Measurements from ENCODE around the gene ANKRD60. TPM values are rescaled to one million over a fixed set of nuclear protein-coding genes. Genes with fewer than 3 reads are reported as not detected.

ANKRD60 gene
- polyA plus RNA-seq, 4 donors, result not detected

DNA sequence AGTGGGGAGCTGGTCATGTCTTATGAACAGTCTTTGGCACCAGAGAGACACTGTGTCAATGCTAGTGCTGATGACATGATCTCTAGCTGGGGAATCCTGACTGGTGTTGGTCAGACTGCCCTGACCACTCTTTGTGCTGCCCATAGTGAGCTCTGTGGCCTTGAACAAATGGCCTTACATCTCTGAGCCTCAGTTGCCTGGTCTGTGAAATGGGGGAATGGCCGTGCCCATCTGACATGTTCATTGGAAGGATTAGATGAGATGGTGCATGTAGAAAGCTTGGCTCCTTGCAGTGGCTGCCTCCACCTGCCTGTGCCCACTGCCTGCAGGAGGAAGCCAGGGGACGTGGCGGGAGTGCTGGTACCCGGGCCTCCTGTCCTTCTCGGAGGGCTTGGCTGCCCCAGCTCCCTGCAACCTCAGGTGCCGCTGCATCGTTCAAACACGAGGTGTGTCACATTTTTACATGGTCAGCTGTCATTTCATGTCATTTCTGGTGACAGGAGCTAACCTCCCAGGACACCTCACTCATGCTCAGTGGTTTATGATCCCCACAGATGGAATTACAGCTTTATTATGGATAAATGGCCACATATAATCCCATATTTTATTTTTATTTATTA lies 45.8 kb downstream of the ANKRD60 start:
- peaks cover 0 to 11% (median 0%) of the 10 kb centered on the region in 3 donors for H3K27me3 ChIP-seq (ENCODE audit: control insufficient read depth in 3 of 3, insufficient read depth in 3 of 3, low read length in 3 of 3)
- H3K27ac ChIP-seq (ENCODE audit: low read depth in 1 of 3, low read length in 2 of 3), result no peak overlapping the region
- H3K4me1 ChIP-seq (ENCODE audit: control insufficient read depth in 3 of 3, insufficient read depth in 2 of 3, low read depth in 1 of 3, low read length in 2 of 3), result no peaks in the 10 kb centered on the region
- H3K4me3 ChIP-seq (ENCODE audit: low read depth in 1 of 3, low read length in 3 of 3), result no peak overlapping the region
- H3K36me3 ChIP-seq (ENCODE audit: control insufficient read depth in 3 of 3, insufficient read depth in 2 of 3, low read depth in 1 of 3, low read length in 3 of 3), result no peaks in the 10 kb centered on the region
- DNase-seq (no peak), FAIRE-seq (no peak)
- 80 to 86% (median 84%) methylated on average over 8 of the region's 8 CpGs for WGBS, 3 donors
- H3K9me3 ChIP-seq (ENCODE audit: control insufficient read depth in 2 of 2, insufficient read depth in 1 of 2, low read depth in 1 of 2, low read length in 1 of 2), result peaks cover 0 to 8% of the 10 kb centered on the region in 2 donors

DNA sequence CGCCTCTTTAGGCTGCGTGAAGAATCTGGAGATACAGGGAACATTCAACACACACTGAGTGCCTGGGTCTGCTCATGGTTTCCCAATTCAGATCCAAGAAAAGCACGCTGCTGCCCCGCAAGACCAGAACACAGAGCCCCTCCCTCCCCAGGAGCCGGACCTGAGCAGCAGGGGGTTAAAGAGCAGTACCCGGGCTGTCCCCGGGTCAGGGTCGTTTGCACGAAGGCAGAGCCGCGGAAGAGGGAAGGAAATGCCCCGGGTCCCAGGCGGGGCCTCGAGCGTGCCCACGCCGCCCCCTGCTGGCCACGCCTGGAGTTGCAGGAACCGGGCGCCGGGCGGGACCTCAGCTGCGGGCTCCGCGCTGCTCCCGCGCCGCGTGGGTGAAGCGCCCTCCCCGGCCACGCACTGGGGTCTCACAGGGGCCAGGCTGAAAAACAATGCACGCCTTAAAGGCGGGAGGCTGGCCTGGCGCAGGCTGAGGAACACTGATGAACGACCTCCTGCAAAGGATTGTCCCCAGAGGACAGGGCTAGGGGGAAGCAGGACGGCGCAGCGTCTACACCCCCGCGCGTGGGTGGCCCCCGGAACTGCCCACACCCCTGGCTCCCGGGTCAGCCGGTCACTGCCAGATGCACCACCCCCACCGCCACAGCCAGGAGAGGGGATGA lies 48.9 kb downstream of the ANKRD60 start:
- FAIRE-seq (no peak), DNase-seq (peak; percentile 46 to 70)
- Histone ChIP-seq H3K9me3 (ENCODE audit: control insufficient read depth in 2 of 2, insufficient read depth in 1 of 2, low read depth in 1 of 2, low read length in 1 of 2) (peaks cover 0 to 6% of the 10 kb centered on the region in 2 donors), H3K4me3 (ENCODE audit: low read depth in 1 of 3, low read length in 3 of 3) (peak overlapping the region in 1 of 3 donors; percentile 24), H3K27ac (ENCODE audit: low read depth in 1 of 3, low read length in 2 of 3) (no peak overlapping the region), H3K36me3 (ENCODE audit: control insufficient read depth in 3 of 3, insufficient read depth in 2 of 3, low read depth in 1 of 3, low read length in 3 of 3) (no peaks in the 10 kb centered on the region), H3K27me3 (ENCODE audit: control insufficient read depth in 3 of 3, insufficient read depth in 3 of 3, low read length in 3 of 3) (peaks cover 0 to 11% (median 0%) of the 10 kb centered on the region in 3 donors), H3K4me1 (ENCODE audit: control insufficient read depth in 3 of 3, insufficient read depth in 2 of 3, low read depth in 1 of 3, low read length in 2 of 3) (no peaks in the 10 kb centered on the region)
- WGBS, 3 donors, result 1 to 2% (median 1%) methylated on average over 45 to 46 of the region's 46 CpGs

DNA sequence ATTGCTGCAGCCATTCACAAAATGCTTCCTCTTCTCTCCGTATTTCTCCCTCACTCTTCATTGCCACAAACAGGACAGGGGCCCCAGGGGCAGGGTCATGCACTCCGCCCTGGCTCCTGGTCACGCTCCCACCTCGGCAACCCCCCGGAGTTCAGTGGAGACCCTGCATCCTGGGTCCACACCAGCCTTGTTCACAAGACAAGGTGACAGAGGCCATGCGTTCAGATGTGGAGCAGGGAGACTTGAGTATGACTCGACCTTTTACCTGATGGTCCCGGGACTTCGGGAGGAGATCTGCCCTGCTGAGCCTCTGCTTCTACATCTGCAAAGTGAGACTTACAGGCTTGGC lies 49.4 kb downstream of the ANKRD60 start:
- H3K27ac ChIP-seq (ENCODE audit: low read depth in 1 of 3, low read length in 2 of 3), result no peak overlapping the region
- H3K4me3 ChIP-seq (ENCODE audit: low read depth in 1 of 3, low read length in 3 of 3), result peak overlapping the region in 1 of 3 donors; percentile 24
- FAIRE-seq, result no peak
- WGBS, 3 donors, result 46 to 50% (median 49%) methylated on average over 9 of the region's 9 CpGs
- H3K4me1 ChIP-seq (ENCODE audit: control insufficient read depth in 3 of 3, insufficient read depth in 2 of 3, low read depth in 1 of 3, low read length in 2 of 3), result no peaks in the 10 kb centered on the region
- no peaks in the 10 kb centered on the region for H3K36me3 ChIP-seq (ENCODE audit: control insufficient read depth in 3 of 3, insufficient read depth in 2 of 3, low read depth in 1 of 3, low read length in 3 of 3)
- no peak for DNase-seq
- H3K27me3 ChIP-seq (ENCODE audit: control insufficient read depth in 3 of 3, insufficient read depth in 3 of 3, low read length in 3 of 3), result peaks cover 0 to 11% (median 0%) of the 10 kb centered on the region in 3 donors
- H3K9me3 ChIP-seq (ENCODE audit: control insufficient read depth in 2 of 2, insufficient read depth in 1 of 2, low read depth in 1 of 2, low read length in 1 of 2), result peaks cover 0 to 4% of the 10 kb centered on the region in 2 donors

DNA sequence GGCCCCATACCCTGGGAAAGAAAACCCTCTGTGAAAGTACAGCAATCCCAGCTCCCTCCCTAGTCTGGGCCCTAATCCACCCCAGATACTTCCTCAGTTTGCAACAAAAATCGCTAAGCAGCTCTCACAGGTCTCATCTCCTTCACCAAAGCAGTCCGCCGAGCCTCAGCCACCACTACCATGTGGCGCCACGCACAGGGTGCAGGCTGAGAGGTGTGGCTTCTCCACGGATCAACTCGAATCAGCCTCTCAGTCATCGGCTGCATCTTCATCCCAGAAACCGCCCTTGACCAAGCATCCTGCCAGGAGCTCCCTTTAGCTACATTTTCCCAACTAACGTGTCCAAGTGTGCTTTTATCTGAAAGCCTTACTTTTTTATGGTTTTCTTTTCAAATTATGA lies 50.7 kb downstream of the ANKRD60 start:
- Histone ChIP-seq H3K27me3 (ENCODE audit: control insufficient read depth in 3 of 3, insufficient read depth in 3 of 3, low read length in 3 of 3) (peaks cover 0 to 11% (median 0%) of the 10 kb centered on the region in 3 donors), H3K9me3 (ENCODE audit: control insufficient read depth in 2 of 2, insufficient read depth in 1 of 2, low read depth in 1 of 2, low read length in 1 of 2) (no peaks in the 10 kb centered on the region), H3K36me3 (ENCODE audit: control insufficient read depth in 3 of 3, insufficient read depth in 2 of 3, low read depth in 1 of 3, low read length in 3 of 3) (no peaks in the 10 kb centered on the region), H3K27ac (ENCODE audit: low read depth in 1 of 3, low read length in 2 of 3) (no peak overlapping the region), H3K4me1 (ENCODE audit: control insufficient read depth in 3 of 3, insufficient read depth in 2 of 3, low read depth in 1 of 3, low read length in 2 of 3) (no peaks in the 10 kb centered on the region), H3K4me3 (ENCODE audit: low read depth in 1 of 3, low read length in 3 of 3) (no peak overlapping the region)
- WGBS, 3 donors, result 84 to 88% (median 86%) methylated on average over 10 of the region's 10 CpGs
- FAIRE-seq (no peak), DNase-seq (no peak)

DNA sequence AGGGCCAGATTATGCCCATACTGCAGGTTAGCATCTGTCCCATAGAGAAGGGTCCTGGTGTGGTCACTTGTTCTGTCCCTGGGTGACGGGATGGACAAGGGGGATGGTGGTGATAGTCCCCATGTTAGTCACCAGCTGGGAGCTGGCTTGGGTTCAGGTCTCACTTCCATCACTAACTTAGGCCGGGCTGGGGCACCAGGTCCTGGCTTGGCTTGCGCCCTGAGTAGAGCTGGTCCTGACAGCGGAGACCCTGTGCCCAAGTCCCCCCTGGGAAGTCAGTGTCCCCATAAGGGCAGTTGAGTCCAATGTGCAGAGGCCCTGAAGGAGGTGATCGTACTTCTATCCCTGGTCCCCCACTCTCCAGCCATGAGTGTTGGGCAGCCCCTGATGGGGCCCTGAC lies 52.6 kb downstream of the ANKRD60 start:
- no peaks in the 10 kb centered on the region for H3K36me3 ChIP-seq (ENCODE audit: control insufficient read depth in 3 of 3, insufficient read depth in 2 of 3, low read depth in 1 of 3, low read length in 3 of 3)
- no peaks in the 10 kb centered on the region for H3K9me3 ChIP-seq (ENCODE audit: control insufficient read depth in 2 of 2, insufficient read depth in 1 of 2, low read depth in 1 of 2, low read length in 1 of 2)
- H3K27ac ChIP-seq (ENCODE audit: low read depth in 1 of 3, low read length in 2 of 3), result peak overlapping the region in 1 of 3 donors; percentile 77
- H3K4me1 ChIP-seq (ENCODE audit: control insufficient read depth in 3 of 3, insufficient read depth in 2 of 3, low read depth in 1 of 3, low read length in 2 of 3), result no peaks in the 10 kb centered on the region
- FAIRE-seq (no peak), DNase-seq (no peak)
- no peak overlapping the region for H3K4me3 ChIP-seq (ENCODE audit: low read depth in 1 of 3, low read length in 3 of 3)
- H3K27me3 ChIP-seq (ENCODE audit: control insufficient read depth in 3 of 3, insufficient read depth in 3 of 3, low read length in 3 of 3), result peaks cover 0 to 11% (median 0%) of the 10 kb centered on the region in 3 donors
- WGBS, 3 donors, result 92 to 97% (median 93%) methylated on average over 5 of the region's 5 CpGs

DNA sequence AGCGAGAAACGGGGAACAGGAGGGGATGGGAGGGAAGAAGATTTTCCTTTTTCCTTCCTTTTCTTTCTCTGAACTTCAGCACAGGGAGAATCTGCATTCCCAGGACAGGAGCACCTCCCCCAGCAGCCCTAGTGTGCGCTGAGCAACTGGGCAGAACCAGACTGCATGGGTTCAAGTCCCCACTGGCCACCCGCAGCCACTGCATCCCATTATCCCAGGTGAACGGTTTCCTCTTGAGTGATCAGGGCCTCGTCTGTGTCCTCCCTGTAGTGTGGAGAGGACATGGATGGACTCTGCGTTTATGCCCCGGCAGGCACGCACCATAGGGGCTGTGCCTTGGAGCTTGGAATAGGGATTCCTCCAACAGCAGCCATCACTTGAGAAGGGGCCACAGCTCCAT lies 53.0 kb downstream of the ANKRD60 start:
- no peak for FAIRE-seq
- H3K9me3 ChIP-seq (ENCODE audit: control insufficient read depth in 2 of 2, insufficient read depth in 1 of 2, low read depth in 1 of 2, low read length in 1 of 2), result no peaks in the 10 kb centered on the region
- WGBS, 3 donors, result 72 to 80% (median 77%) methylated on average over 9 of the region's 9 CpGs
- no peak for DNase-seq
- no peak overlapping the region for H3K4me3 ChIP-seq (ENCODE audit: low read depth in 1 of 3, low read length in 3 of 3)
- H3K36me3 ChIP-seq (ENCODE audit: control insufficient read depth in 3 of 3, insufficient read depth in 2 of 3, low read depth in 1 of 3, low read length in 3 of 3), result no peaks in the 10 kb centered on the region
- peak overlapping the region in 2 of 3 donors; percentile 11 to 77 for H3K27ac ChIP-seq (ENCODE audit: low read depth in 1 of 3, low read length in 2 of 3)
- H3K4me1 ChIP-seq (ENCODE audit: control insufficient read depth in 3 of 3, insufficient read depth in 2 of 3, low read depth in 1 of 3, low read length in 2 of 3), result no peaks in the 10 kb centered on the region
- H3K27me3 ChIP-seq (ENCODE audit: control insufficient read depth in 3 of 3, insufficient read depth in 3 of 3, low read length in 3 of 3), result peaks cover 0 to 11% (median 0%) of the 10 kb centered on the region in 3 donors

DNA sequence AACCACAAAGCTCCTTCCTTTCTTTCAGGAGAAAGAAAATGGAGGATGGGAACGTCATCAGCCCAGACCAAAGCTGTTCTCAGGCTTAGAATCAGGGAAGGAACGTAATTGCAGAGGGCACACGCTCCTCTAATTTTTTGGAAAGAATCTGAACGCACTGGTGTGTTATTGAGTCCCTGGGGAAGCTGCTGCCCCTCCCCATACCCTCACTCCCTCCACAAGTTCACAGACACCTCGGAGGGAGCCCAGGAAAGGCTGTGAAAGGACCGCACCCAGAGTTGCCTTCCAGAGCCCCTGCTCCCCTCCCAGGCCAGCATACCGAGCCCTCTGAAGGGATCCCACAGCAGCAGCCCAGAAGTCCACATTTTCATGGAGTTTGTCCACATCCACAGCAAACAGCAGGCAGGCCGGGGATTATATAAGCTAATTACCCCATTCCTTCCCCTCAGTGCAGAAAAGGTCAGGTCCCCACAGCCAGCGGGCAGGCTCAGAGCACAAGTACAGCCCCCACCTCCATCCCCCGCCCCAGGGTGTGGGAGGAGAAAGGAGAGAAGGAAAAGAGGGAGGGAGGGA lies 53.7 kb downstream of the ANKRD60 start:
- 45 to 51% (median 49%) methylated on average over 9 to 10 of the region's 10 CpGs for WGBS, 3 donors
- Histone ChIP-seq H3K4me1 (ENCODE audit: control insufficient read depth in 3 of 3, insufficient read depth in 2 of 3, low read depth in 1 of 3, low read length in 2 of 3) (no peaks in the 10 kb centered on the region), H3K9me3 (ENCODE audit: control insufficient read depth in 2 of 2, insufficient read depth in 1 of 2, low read depth in 1 of 2, low read length in 1 of 2) (no peaks in the 10 kb centered on the region), H3K36me3 (ENCODE audit: control insufficient read depth in 3 of 3, insufficient read depth in 2 of 3, low read depth in 1 of 3, low read length in 3 of 3) (no peaks in the 10 kb centered on the region), H3K27ac (ENCODE audit: low read depth in 1 of 3, low read length in 2 of 3) (peak overlapping the region in 2 of 3 donors; percentile 63 to 86), H3K4me3 (ENCODE audit: low read depth in 1 of 3, low read length in 3 of 3) (no peak overlapping the region), H3K27me3 (ENCODE audit: control insufficient read depth in 3 of 3, insufficient read depth in 3 of 3, low read length in 3 of 3) (peaks cover 0 to 7% (median 0%) of the 10 kb centered on the region in 3 donors)
- FAIRE-seq (no peak), DNase-seq (peak in 1 of 2 donors; percentile 21)

DNA sequence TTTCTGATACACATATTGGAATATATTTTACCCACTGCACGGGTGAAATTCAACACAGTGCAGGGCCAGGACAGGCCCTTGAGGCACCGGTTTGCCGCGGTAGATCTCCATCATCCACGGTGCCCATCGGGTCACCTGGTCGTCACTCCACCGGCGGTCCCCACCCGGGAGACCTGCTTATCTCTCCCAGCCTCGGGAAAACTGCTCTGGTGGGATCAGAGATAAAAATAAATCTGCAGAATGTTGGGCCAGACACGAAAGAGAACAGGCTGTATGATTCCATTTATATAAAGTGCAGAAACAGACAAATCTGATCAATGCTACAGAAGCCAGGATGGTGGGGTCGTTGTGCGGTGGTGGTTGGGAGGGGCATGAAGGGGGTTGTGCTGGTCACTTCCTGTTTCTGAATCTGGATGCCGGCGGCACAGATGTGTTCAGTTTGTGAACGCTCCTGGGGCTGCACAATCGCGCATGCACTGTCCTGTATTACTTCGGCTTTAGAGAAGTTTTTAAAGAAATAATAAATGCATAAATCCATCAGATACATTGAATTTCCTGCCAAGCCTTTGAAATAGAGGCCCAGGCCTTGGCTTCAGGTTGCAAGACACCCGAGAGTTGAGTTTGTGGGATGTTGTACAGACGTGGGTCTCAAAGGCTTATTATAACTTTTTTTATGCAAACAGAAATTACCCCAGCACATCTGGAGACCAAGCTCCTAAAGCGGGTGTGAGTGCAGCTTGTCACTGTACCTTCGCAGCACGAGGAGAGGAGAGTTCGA lies 54.3 kb downstream of the ANKRD60 start:
- FAIRE-seq, result no peak
- no peaks in the 10 kb centered on the region for H3K4me1 ChIP-seq (ENCODE audit: control insufficient read depth in 3 of 3, insufficient read depth in 2 of 3, low read depth in 1 of 3, low read length in 2 of 3)
- H3K9me3 ChIP-seq (ENCODE audit: control insufficient read depth in 2 of 2, insufficient read depth in 1 of 2, low read depth in 1 of 2, low read length in 1 of 2), result no peaks in the 10 kb centered on the region
- WGBS, 3 donors, result 53 to 69% (median 63%) methylated on average over 26 of the region's 26 CpGs
- DNase-seq, result no peak
- peaks cover 0 to 1% (median 0%) of the 10 kb centered on the region in 3 donors for H3K27me3 ChIP-seq (ENCODE audit: control insufficient read depth in 3 of 3, insufficient read depth in 3 of 3, low read length in 3 of 3)
- H3K36me3 ChIP-seq (ENCODE audit: control insufficient read depth in 3 of 3, insufficient read depth in 2 of 3, low read depth in 1 of 3, low read length in 3 of 3), result no peaks in the 10 kb centered on the region
- H3K27ac ChIP-seq (ENCODE audit: low read depth in 1 of 3, low read length in 2 of 3), result peak overlapping the region in 2 of 3 donors; percentile 63 to 86
- no peak overlapping the region for H3K4me3 ChIP-seq (ENCODE audit: low read depth in 1 of 3, low read length in 3 of 3)
